ENCODE results near the gene RREB1.

RREB1 gene

DNA sequence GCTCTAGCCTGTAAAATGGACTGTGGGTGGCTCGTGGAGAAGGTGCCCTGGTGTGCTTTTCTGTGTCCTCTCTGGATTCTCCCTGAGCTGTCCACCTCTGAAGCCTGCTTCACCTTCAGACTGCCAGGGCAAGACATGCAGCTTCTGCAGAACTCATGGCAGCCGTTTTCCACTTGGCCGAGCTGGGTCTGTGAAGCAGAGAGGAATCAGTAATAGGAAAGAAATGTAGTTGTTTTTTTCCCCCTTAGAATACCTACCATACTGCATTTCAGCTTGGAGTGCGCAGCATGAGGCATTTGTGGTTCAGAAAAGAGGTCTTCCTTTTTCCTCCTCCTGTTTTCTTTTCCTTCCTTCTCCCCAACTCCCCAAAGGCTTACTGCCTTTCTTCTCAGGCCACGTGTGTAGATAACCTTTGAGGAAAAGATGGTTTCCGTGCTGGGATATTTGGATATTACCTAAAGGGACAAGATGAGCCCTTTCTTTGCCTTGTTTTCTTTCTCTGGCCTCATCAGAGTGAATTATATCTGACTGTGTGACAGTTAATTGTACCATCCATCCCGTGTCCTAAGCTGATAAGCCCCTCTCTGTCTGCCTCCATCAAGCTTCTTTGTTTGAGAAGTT, 39.4 kb downstream of the RREB1 start:
- Histone ChIP-seq H3K27ac (peak overlapping the region; percentile 81), H3K9ac (no peak overlapping the region), H3K36me3 (ENCODE audit: control insufficient read depth, insufficient read depth, low read length) (no peaks in the 10 kb centered on the region), H3K4me3 (ENCODE audit: low read depth, low read length) (no peak overlapping the region), H3K9me3 (ENCODE audit: control insufficient read depth, low read length) (no peaks in the 10 kb centered on the region), H3K79me2 (peaks cover 48% of the 10 kb centered on the region), H3K4me2 (ENCODE audit: low read length) (no peak overlapping the region), H3K4me1 (peaks cover 25% of the 10 kb centered on the region), H3K27me3 (ENCODE audit: control insufficient read depth, insufficient read depth, low read length) (no peaks in the 10 kb centered on the region), H2AFZ (peak overlapping the region; percentile 61)
- TF ChIP-seq, protein P1, sequence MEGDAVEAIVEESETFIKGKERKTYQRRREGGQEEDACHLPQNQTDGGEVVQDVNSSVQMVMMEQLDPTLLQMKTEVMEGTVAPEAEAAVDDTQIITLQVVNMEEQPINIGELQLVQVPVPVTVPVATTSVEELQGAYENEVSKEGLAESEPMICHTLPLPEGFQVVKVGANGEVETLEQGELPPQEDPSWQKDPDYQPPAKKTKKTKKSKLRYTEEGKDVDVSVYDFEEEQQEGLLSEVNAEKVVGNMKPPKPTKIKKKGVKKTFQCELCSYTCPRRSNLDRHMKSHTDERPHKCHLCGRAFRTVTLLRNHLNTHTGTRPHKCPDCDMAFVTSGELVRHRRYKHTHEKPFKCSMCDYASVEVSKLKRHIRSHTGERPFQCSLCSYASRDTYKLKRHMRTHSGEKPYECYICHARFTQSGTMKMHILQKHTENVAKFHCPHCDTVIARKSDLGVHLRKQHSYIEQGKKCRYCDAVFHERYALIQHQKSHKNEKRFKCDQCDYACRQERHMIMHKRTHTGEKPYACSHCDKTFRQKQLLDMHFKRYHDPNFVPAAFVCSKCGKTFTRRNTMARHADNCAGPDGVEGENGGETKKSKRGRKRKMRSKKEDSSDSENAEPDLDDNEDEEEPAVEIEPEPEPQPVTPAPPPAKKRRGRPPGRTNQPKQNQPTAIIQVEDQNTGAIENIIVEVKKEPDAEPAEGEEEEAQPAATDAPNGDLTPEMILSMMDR (IDR thresholded peaks at IDR 0.05), result no peak

GRCh38 chr6:7148100-7148822, 40.5 kb downstream of the RREB1 start:
- Histone ChIP-seq H3K36me3 (ENCODE audit: control insufficient read depth, insufficient read depth, low read length) (no peaks in the 10 kb centered on the region), H3K79me2 (peaks cover 50% of the 10 kb centered on the region), H3K4me1 (peaks cover 25% of the 10 kb centered on the region), H3K4me3 (ENCODE audit: low read depth, low read length) (no peak overlapping the region), H3K27ac (no peak overlapping the region), H2AFZ (no peak overlapping the region), H3K9me3 (ENCODE audit: control insufficient read depth, low read length) (no peaks in the 10 kb centered on the region), H3K27me3 (ENCODE audit: control insufficient read depth, insufficient read depth, low read length) (no peaks in the 10 kb centered on the region), H3K4me2 (ENCODE audit: low read length) (no peak overlapping the region), H3K9ac (no peak overlapping the region)
- TF ChIP-seq, protein P1 (IDR thresholded peaks at IDR 0.05), result no peak

DNA sequence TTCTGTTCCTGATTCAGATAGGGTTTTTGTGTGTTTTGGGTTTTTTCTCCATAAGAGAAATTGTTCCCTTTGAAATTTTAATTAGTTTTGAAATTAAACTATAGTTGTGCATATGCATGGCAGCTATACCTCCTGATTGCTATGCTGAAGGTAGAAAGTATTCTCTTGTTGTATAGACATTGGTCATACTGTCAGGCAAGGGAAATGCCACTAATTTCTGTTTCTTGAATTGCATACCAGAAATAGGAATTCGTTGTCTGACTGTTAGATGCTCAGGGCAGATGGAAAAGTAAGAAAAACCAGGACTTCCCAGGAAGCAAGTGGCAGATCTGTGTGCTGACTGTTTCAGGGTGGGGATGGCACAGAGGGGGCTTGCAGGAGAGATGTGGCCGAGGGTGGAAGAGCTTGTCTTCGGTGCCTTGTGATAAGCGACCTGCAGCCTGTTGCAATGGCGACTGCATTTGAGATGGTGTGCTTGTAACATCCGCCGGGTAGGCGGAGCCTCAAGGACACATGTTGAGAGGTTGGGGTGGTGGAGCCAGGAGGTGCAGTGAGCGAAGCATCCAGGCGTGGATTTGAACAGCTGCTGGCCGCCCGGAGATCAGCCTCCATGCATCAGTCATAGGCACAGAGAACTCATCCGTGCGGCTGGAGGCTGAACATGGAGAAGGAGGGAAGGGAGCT, 42.8 kb downstream of the RREB1 start:
- Histone ChIP-seq H3K4me3 (ENCODE audit: low read depth, low read length) (no peak overlapping the region), H3K36me3 (ENCODE audit: control insufficient read depth, insufficient read depth, low read length) (no peaks in the 10 kb centered on the region), H3K4me1 (peaks cover 17% of the 10 kb centered on the region), H3K79me2 (peaks cover 72% of the 10 kb centered on the region), H2AFZ (no peak overlapping the region), H3K9me3 (ENCODE audit: control insufficient read depth, low read length) (no peaks in the 10 kb centered on the region), H3K4me2 (ENCODE audit: low read length) (no peak overlapping the region), H3K27ac (no peak overlapping the region), H3K9ac (no peak overlapping the region), H3K27me3 (ENCODE audit: control insufficient read depth, insufficient read depth, low read length) (no peaks in the 10 kb centered on the region)
- TF ChIP-seq, protein P1 (IDR thresholded peaks at IDR 0.05), result no peak

DNA sequence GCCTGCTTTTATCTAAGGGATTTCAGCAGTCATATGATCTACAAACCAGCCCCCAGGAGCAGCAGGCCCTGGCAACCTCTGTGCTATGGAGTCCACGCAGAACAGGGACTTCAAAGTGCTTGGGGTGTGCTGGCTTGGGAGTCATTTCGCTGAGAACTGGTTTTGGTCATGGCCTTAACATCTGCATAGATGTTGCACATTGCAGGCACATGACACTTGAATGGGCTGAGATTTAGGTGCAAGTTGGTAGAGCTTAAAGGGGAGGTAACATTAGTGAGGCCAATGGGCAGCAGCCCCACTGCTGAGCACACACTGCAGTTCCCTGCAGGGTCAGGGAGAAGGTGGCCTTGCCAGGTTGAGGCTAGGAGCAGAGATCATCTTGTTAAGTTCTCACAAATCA, 43.6 kb downstream of the RREB1 start:
- Histone ChIP-seq H3K4me3 (ENCODE audit: low read depth, low read length) (no peak overlapping the region), H3K36me3 (ENCODE audit: control insufficient read depth, insufficient read depth, low read length) (no peaks in the 10 kb centered on the region), H3K9me3 (ENCODE audit: control insufficient read depth, low read length) (no peaks in the 10 kb centered on the region), H3K79me2 (peaks cover 74% of the 10 kb centered on the region), H3K4me2 (ENCODE audit: low read length) (no peak overlapping the region), H3K4me1 (peaks cover 17% of the 10 kb centered on the region), H3K9ac (no peak overlapping the region), H2AFZ (no peak overlapping the region), H3K27me3 (ENCODE audit: control insufficient read depth, insufficient read depth, low read length) (no peaks in the 10 kb centered on the region), H3K27ac (no peak overlapping the region)
- TF ChIP-seq, protein P1 (IDR thresholded peaks at IDR 0.05), result no peak

Measured in parathyroid adenoma (tissue), 2 donors.